Esophagus muscularis mucosa (tissue), 4 donors: Measurements from ENCODE around the gene UVSSA. TPM values are rescaled to one million over a fixed set of nuclear protein-coding genes. Genes with fewer than 3 reads are reported as not detected.
"Not testable (repeated sequence)": the region's sequence is repeated elsewhere in the genome, so short reads cannot be mapped to it uniquely, and the experiment has no call there.

Source experiments
- DNase-seq: peaks from one replicate; pipeline ENCODE4 v3.0.0-alpha.2; 2017; ENCODE audit errors: extremely low spot score
- H3K27ac ChIP-seq, 4 donors: fragments of 200-600 bp; sonication (generic); replicated peaks in 1 of 4; 1 replicate in 3 of 4; 2 replicates in 1 of 4; pipeline ENCODE4 v1.5.1; 2016 to 2019; ENCODE audit warnings: mild to moderate bottlenecking in 1 of 4
- H3K27me3 ChIP-seq, 4 donors: fragments of 200-600 bp; sonication (generic); one replicate each; pipeline versions ENCODE4 v1.5.1 to v1.6.0; 2016 to 2019
- H3K36me3 ChIP-seq, 4 donors: fragments of 200-600 bp; sonication (generic); one replicate each; pipeline ENCODE4 v1.5.1; 2016 to 2019
- H3K4me1 ChIP-seq, 4 donors: fragments of 200-600 bp; sonication (generic); one replicate each; pipeline ENCODE4 v1.5.1; 2016 to 2019
- H3K4me3 ChIP-seq, 4 donors: fragments of 200-600 bp; sonication (generic); 1 replicate in 2 of 4; 2 replicates in 2 of 4; pipeline ENCODE4 v1.5.1; 2016 to 2019; ENCODE audit warnings: mild to moderate bottlenecking in 4 of 4, moderate library complexity in 1 of 4
- H3K9me3 ChIP-seq, 4 donors: fragments of 200-600 bp; sonication (generic); 1 replicate in 3 of 4; 2 replicates in 1 of 4; pipeline ENCODE4 v1.5.1; 2016 to 2019
- CTCF ChIP-seq, 3 experiments: fragments of 200-600 bp in 2 of 3; fragments of 450-650 bp in 1 of 3; sonication (generic) in 2 of 3; IDR thresholded peaks; one replicate each; pipeline ENCODE4 v1.5.1; 2017 to 2019; ENCODE audit warnings: antibody characterized with exemption in 3 of 3, mild to moderate bottlenecking in 2 of 3, moderate library complexity in 1 of 3
- EP300 ChIP-seq: sonication (generic); formaldehyde crosslinking; IDR thresholded peaks from one replicate; pipeline ENCODE4 v1.6.1; 2017; ENCODE audit warnings: antibody characterized with exemption
- POLR2A ChIP-seq: fragments of 450-650 bp; IDR thresholded peaks from one replicate; pipeline ENCODE4 v1.6.1; 2017; ENCODE audit warnings: antibody characterized with exemption, moderate library complexity, mild to moderate bottlenecking, low read depth
- POLR2AphosphoS5 ChIP-seq, 2 donors: sonication (generic); formaldehyde crosslinking; IDR thresholded peaks; one replicate each; pipeline ENCODE4 v1.6.1; 2017; ENCODE audit warnings: antibody characterized with exemption in 2 of 2
- WGBS: methylation state at CpG from one replicate; pipeline ENCODE4 v1.1.5; 2018; 5-methylcytosine and 5-hydroxymethylcytosine counted together
- intact Hi-C: fragments of 100-400 bp; cut with DNase I; formaldehyde crosslinking; loops from one replicate; pipeline ENCODE4 v1.15.1; 2023
- total RNA-seq, 4 donors: library from RNA; depleted of rRNA; stranded (reverse); fragments of >200 nt; gene quantifications; one replicate each; pipeline versions ENCODE4 v1.1.0 to v1.2.1, GENCODE V29; 2016

Gene UVSSA
- total RNA-seq, 4 donors from 2014 or later, result 8.9 to 16.5 (median 13.1) TPM

GRCh38 chr4:1370321-1371124 is 23.5 kb downstream of the UVSSA start:
- H3K27me3 ChIP-seq, result no peaks in the 10 kb centered on the region
- 100% methylated on average over 11 of the region's 29 CpGs for WGBS
- no peaks in the 10 kb centered on the region for H3K4me1 ChIP-seq
- H3K9me3 ChIP-seq, result no peaks in the 10 kb centered on the region
- TF ChIP-seq EP300, result no peak
- no peak for TF ChIP-seq POLR2AphosphoS5 (IDR thresholded peaks at IDR 0.05)
- no peak for TF ChIP-seq CTCF (IDR thresholded peaks at IDR 0.05)
- no peak for TF ChIP-seq POLR2A
- no peak overlapping the region for H3K4me3 ChIP-seq
- DNase-seq, result no peak
- H3K27ac ChIP-seq, result no peak overlapping the region
- intact Hi-C loops, result no loop called here
- H3K36me3 ChIP-seq, result peaks cover 26 to 91% (median 62%) of the 10 kb centered on the region in 4 donors

GRCh38 chr4:1371176-1372165 is 24.5 kb downstream of the UVSSA start:
- 96% methylated on average over 28 of the region's 28 CpGs for WGBS
- TF ChIP-seq CTCF (IDR thresholded peaks at IDR 0.05) (no peak), POLR2A (no peak), POLR2AphosphoS5 (IDR thresholded peaks at IDR 0.05) (no peak), EP300 (no peak)
- Histone ChIP-seq H3K4me3 (no peak overlapping the region), H3K27ac (no peak overlapping the region), H3K9me3 (no peaks in the 10 kb centered on the region), H3K4me1 (no peaks in the 10 kb centered on the region), H3K27me3 (no peaks in the 10 kb centered on the region), H3K36me3 (peaks cover 29 to 91% (median 62%) of the 10 kb centered on the region in 4 donors)
- intact Hi-C loops, result no loop called here
- DNase-seq, result no peak

GRCh38 chr4:1372576-1372975 is 25.6 kb downstream of the UVSSA start:
- H3K27me3 ChIP-seq, intact Hi-C loops, H3K4me3 ChIP-seq, H3K27ac ChIP-seq, H3K9me3 ChIP-seq, DNase-seq, H3K4me1 ChIP-seq: not testable (repeated sequence)
- H3K36me3 ChIP-seq, result peaks cover 23 to 91% (median 60%) of the 10 kb centered on the region in 4 donors
- 82% methylated on average over 21 of the region's 22 CpGs for WGBS

- intact Hi-C loops, result no loop called here
- peaks cover 15 to 90% (median 57%) of the 10 kb centered on the region in 4 donors for H3K36me3 ChIP-seq
- H3K27ac ChIP-seq, result no peak overlapping the region
- WGBS, result 92% methylated on average over 31 of the region's 42 CpGs
- no peak overlapping the region for H3K4me3 ChIP-seq
- no peaks in the 10 kb centered on the region for H3K4me1 ChIP-seq
- DNase-seq, result no peak
- TF ChIP-seq POLR2AphosphoS5 (IDR thresholded peaks at IDR 0.05), result no peak
- no peak for TF ChIP-seq EP300
- no peak for TF ChIP-seq CTCF (IDR thresholded peaks at IDR 0.05)
- TF ChIP-seq POLR2A, result no peak
- no peaks in the 10 kb centered on the region for H3K9me3 ChIP-seq
- H3K27me3 ChIP-seq, result no peaks in the 10 kb centered on the region
Observed at GRCh38 chr4:1373892-1374705, 27.1 kb downstream of the UVSSA start.
